ENCODE results near the gene RAB14. TPM values are rescaled to one million over a fixed set of nuclear protein-coding genes. Genes with fewer than 3 reads are reported as not detected.

RAB14 gene
- total RNA-seq, 6 donors from 2014 or later: 21.3 to 90.8 (median 77.4) TPM

DNA sequence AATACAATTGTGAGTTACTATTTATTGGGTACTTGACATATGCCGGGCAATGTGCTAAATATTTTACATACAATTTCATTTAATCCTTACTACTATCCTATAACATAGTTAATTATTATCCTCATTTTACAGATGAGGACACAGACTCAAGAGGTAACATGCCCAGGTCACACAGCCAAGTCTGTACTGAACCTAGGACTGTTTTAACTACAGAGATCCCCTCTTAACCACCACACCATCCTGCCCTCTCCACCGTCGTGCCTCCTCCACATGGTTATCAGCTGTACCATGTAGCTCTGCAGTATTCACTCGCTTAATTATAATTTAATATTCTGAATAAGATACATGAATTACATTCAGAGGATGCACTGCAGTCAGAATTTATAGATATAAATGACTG, 5.3 kb downstream of the RAB14 start:
- Histone ChIP-seq H3K36me3 (no peaks in the 10 kb centered on the region), H3K4me3 (no peak overlapping the region), H3K27ac (no peak overlapping the region), H3K9me3 (no peaks in the 10 kb centered on the region), H3K4me1 (peaks cover 59 to 93% (median 85%) of the 10 kb centered on the region in 4 donors), H3K27me3 (no peaks in the 10 kb centered on the region)
- DNase-seq: no peak
- ATAC-seq (ENCODE audit: low FRiP score in 2 of 2): no peak
- TF ChIP-seq POLR2A (IDR thresholded peaks at IDR 0.05) (no peak), CTCF (IDR thresholded peaks at IDR 0.05) (no peak)
- 36 to 44% methylated on average over 4 of the region's 4 CpGs for WGBS, 2 donors

DNA sequence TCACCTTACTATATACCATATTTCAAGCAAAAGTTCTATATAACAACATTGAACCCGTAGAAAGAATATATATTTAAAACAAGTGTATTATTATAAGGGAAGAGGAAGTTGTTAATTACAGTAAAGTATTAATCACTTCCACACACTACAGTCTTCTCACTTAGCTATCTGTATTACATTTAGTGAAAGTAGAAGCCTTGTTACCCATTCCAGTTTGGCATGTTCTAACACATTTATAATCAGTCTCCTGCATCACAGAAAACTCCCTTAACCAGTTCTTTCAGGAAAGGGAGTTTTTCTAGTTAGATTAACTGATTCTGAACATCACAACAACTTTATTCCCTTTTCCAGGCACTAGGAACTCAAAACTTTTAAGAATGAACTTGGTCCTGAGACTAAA, 6.9 kb downstream of the RAB14 start:
- H3K4me1 ChIP-seq: peaks cover 72 to 99% (median 87%) of the 10 kb centered on the region in 4 donors
- TF ChIP-seq EP300 (IDR thresholded peaks at IDR 0.05) (no peak), POLR2A (IDR thresholded peaks at IDR 0.05) (no peak), CTCF (IDR thresholded peaks at IDR 0.05) (no peak), POLR2AphosphoS5 (IDR thresholded peaks at IDR 0.05) (no peak)
- no peaks in the 10 kb centered on the region for H3K9me3 ChIP-seq
- DNase-seq: no peak
- WGBS, 2 donors: 8 to 10% methylated on average over 1 of the region's 1 CpG
- H3K27ac ChIP-seq: no peak overlapping the region
- no peaks in the 10 kb centered on the region for H3K36me3 ChIP-seq
- ATAC-seq (ENCODE audit: low FRiP score in 2 of 2): no peak
- H3K27me3 ChIP-seq: no peaks in the 10 kb centered on the region
- H3K4me3 ChIP-seq: no peak overlapping the region

DNA sequence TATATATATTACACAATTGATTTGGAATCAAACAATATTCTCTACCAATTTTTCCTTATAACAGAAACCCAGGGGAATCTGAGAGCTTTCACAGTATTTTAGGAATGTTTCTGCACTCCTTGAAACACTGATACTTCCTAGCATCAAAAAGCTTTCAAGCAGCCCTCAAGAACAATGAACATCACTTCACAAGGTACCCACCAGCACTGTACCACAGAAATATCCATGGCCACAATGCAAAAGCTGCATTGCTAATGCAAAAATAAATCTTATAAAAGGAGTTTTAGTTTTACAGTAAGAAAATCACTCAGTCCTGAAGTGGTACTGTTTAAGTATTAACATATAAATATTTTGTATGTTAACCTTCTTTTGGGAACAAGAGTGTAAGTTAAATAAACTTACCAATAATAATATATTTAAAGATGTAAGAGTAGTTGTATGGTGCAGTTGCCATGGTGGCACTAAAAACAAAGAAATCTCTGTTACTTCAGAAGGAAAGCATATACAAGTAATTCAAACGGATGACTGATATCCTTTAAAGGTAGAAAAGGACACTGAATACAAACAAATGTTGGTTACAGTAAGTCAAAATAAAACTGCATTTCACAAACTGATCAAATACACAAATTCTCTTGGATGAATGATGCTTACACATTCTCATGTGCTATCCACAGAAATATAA, 8.6 kb downstream of the RAB14 start:
- no peak for DNase-seq
- no peak overlapping the region for H3K4me3 ChIP-seq
- no peaks in the 10 kb centered on the region for H3K27me3 ChIP-seq
- 0% methylated on average over 1 of the region's 1 CpG for WGBS, 2 donors
- ATAC-seq (ENCODE audit: low FRiP score in 2 of 2): no peak
- H3K27ac ChIP-seq: no peak overlapping the region
- no peak for TF ChIP-seq CTCF (IDR thresholded peaks at IDR 0.05)
- no peak for TF ChIP-seq POLR2AphosphoS5 (IDR thresholded peaks at IDR 0.05)
- TF ChIP-seq POLR2A (IDR thresholded peaks at IDR 0.05): no peak
- no peak for TF ChIP-seq EP300 (IDR thresholded peaks at IDR 0.05)
- H3K36me3 ChIP-seq: peaks cover 0 to 4% (median 0%) of the 10 kb centered on the region in 4 donors
- H3K9me3 ChIP-seq: no peaks in the 10 kb centered on the region
- H3K4me1 ChIP-seq: peaks cover 69 to 97% (median 72%) of the 10 kb centered on the region in 4 donors

GRCh38 chr9:121192518-121192917, 9.2 kb downstream of the RAB14 start:
- TF ChIP-seq EP300 (IDR thresholded peaks at IDR 0.05): no peak
- no peak for TF ChIP-seq CTCF (IDR thresholded peaks at IDR 0.05)
- TF ChIP-seq POLR2AphosphoS5 (IDR thresholded peaks at IDR 0.05): no peak
- TF ChIP-seq POLR2A (IDR thresholded peaks at IDR 0.05): no peak
- WGBS, 2 donors: 29 to 38% methylated on average over 1 of the region's 1 CpG
- Histone ChIP-seq H3K27ac (no peak overlapping the region), H3K36me3 (peaks cover 0 to 4% (median 0%) of the 10 kb centered on the region in 4 donors), H3K4me1 (peaks cover 69 to 94% (median 72%) of the 10 kb centered on the region in 4 donors), H3K27me3 (no peaks in the 10 kb centered on the region), H3K9me3 (no peaks in the 10 kb centered on the region), H3K4me3 (no peak overlapping the region)
- no peak for DNase-seq
- no peak for ATAC-seq (ENCODE audit: low FRiP score in 2 of 2)

- H3K4me3 ChIP-seq: no peak overlapping the region
- WGBS, 2 donors: 87 to 100% methylated on average over 2 of the region's 2 CpGs
- no peak for DNase-seq
- H3K27me3 ChIP-seq: no peaks in the 10 kb centered on the region
- no peaks in the 10 kb centered on the region for H3K9me3 ChIP-seq
- H3K27ac ChIP-seq: no peak overlapping the region
- no peak for TF ChIP-seq POLR2A (IDR thresholded peaks at IDR 0.05)
- TF ChIP-seq POLR2AphosphoS5 (IDR thresholded peaks at IDR 0.05): no peak
- no peak for TF ChIP-seq CTCF (IDR thresholded peaks at IDR 0.05)
- no peak for TF ChIP-seq EP300 (IDR thresholded peaks at IDR 0.05)
- ATAC-seq (ENCODE audit: low FRiP score in 2 of 2): no peak
- H3K36me3 ChIP-seq: peaks cover 0 to 8% (median under 1%) of the 10 kb centered on the region in 4 donors
- peaks cover 60 to 89% (median 70%) of the 10 kb centered on the region in 4 donors for H3K4me1 ChIP-seq
Observed at GRCh38 chr9:121191235-121191634, 10.4 kb downstream of the RAB14 start.
